Lung (tissue), 12 donors: ENCODE measurements around the gene CBLC. TPM values are rescaled to one million over a fixed set of nuclear protein-coding genes. Genes with fewer than 3 reads are reported as not detected.
"Not testable (repeated sequence)": the region's sequence is repeated elsewhere in the genome, so short reads cannot be mapped to it uniquely, and the experiment has no call there.

ENCODE experiments used
- ATAC-seq: fragments of 200-7000 bp; cut with Tn5 transposase; one replicate; pipeline ENCODE4 v1.9.1; 2020; ENCODE audit warnings: moderate number of reproducible peaks; ENCODE audit not compliant: insufficient read depth, low FRiP score
- DNase-seq, 3 donors: peaks; one replicate each; pipeline ENCODE4 v3.0.0-alpha.2; 2013 to 2017
- H3K27ac ChIP-seq, 2 donors: one replicate each; pipeline ENCODE4 v1.5.1; 2013; ENCODE audit warnings: mild to moderate bottlenecking in 2 of 2, moderate library complexity in 2 of 2, control low read depth in 1 of 2, inconsistent platforms in 1 of 2, low read depth in 1 of 2, low read length in 1 of 2
- H3K27me3 ChIP-seq, 3 donors: one replicate each; pipeline ENCODE4 v1.5.1; 2013; ENCODE audit warnings: low read length in 2 of 3; ENCODE audit not compliant: control insufficient read depth in 3 of 3, insufficient read depth in 3 of 3
- H3K36me3 ChIP-seq, 4 donors: one replicate each; pipeline ENCODE4 v1.5.1; 2013; ENCODE audit warnings: low read length in 4 of 4, mild to moderate bottlenecking in 1 of 4, moderate library complexity in 1 of 4; ENCODE audit not compliant: control insufficient read depth in 4 of 4, insufficient read depth in 4 of 4
- H3K4me1 ChIP-seq, 5 donors: one replicate each; pipeline ENCODE4 v1.5.1; 2013; ENCODE audit warnings: low read length in 5 of 5, mild to moderate bottlenecking in 2 of 5, moderate library complexity in 1 of 5; ENCODE audit not compliant: control insufficient read depth in 5 of 5, insufficient read depth in 5 of 5
- H3K4me3 ChIP-seq: one replicate; pipeline ENCODE4 v1.5.1; 2013; ENCODE audit warnings: mild to moderate bottlenecking, control low read depth, moderate library complexity
- H3K9ac ChIP-seq, 2 donors: one replicate each; pipeline ENCODE4 v1.5.1; 2013; ENCODE audit warnings: low read length in 2 of 2, control low read depth in 1 of 2; ENCODE audit not compliant: insufficient read depth in 1 of 2
- H3K9me3 ChIP-seq, 4 donors: one replicate each; pipeline ENCODE4 v1.5.1; 2013; ENCODE audit warnings: low read length in 3 of 4, mild to moderate bottlenecking in 1 of 4, moderate library complexity in 1 of 4; ENCODE audit not compliant: control insufficient read depth in 4 of 4, insufficient read depth in 3 of 4
- CTCF ChIP-seq: IDR thresholded peaks from 2 replicates; pipeline ENCODE4 v1.5.1; 2012; ENCODE audit warnings: mild to moderate bottlenecking; ENCODE audit errors: control extremely low read depth, extremely low read depth
- WGBS, 2 donors: extraction: QIAGEN DNeasy Blood & Tissue Kit; methylation state at CpG; one replicate each; pipeline ENCODE4 v1.1.7; 2013; 5-methylcytosine and 5-hydroxymethylcytosine counted together
- polyA plus RNA-seq, 2 donors: library from polyadenylated mRNA; stranded (reverse); fragments of 200-250 nt; gene quantifications; one replicate each; pipeline ENCODE4 v1.2.1, GENCODE V29; 2013
- total RNA-seq, 2 donors: library from RNA; depleted of rRNA in 1 of 2; stranded (reverse); fragments of >200 nt in 1 of 2; gene quantifications; one replicate each; pipeline ENCODE4 v1.2.1, GENCODE V29; 2014 to 2021
- donor health status: control.
- donor health status: control.
- donor health status: Bipolar disorder and iron deficiency.
- donor health status: healthy.
- donor health status: DM: yes; HTN: yes; CAD: no.

CBLC gene
- total and polyA plus RNA-seq, 4 donors = 4.0 to 5.5 (median 5.1) TPM

- ATAC-seq (no peak), DNase-seq (no peak)
- peaks cover 0 to 3% (median 0%) of the 10 kb centered on the region in 5 donors for H3K4me1 ChIP-seq
- H3K27ac ChIP-seq = peak overlapping the region in 1 of 2 donors; percentile 1
- no peak overlapping the region for H3K4me3 ChIP-seq
- 45 to 53% methylated on average over 4 of the region's 4 CpGs for WGBS, 2 donors
- no peaks in the 10 kb centered on the region for H3K27me3 ChIP-seq
- no peaks in the 10 kb centered on the region for H3K9me3 ChIP-seq
- H3K9ac ChIP-seq = no peak overlapping the region
- no peak for TF ChIP-seq CTCF
- peaks cover 0 to 13% (median 6%) of the 10 kb centered on the region in 4 donors for H3K36me3 ChIP-seq
These were observed 45.6 kb downstream of the CBLC start for GRCh38 chr19:44823373-44823698.

- H3K27me3 ChIP-seq = no peaks in the 10 kb centered on the region
- H3K9me3 ChIP-seq = no peaks in the 10 kb centered on the region
- peaks cover 0 to 3% (median 0%) of the 10 kb centered on the region in 5 donors for H3K4me1 ChIP-seq
- H3K4me3 ChIP-seq = no peak overlapping the region
- no peak for ATAC-seq
- H3K36me3 ChIP-seq = peaks cover 0 to 3% (median under 1%) of the 10 kb centered on the region in 4 donors
- WGBS, 2 donors = 70 to 90% methylated on average over 4 of the region's 4 CpGs
- no peak overlapping the region for H3K27ac ChIP-seq
- peak in 2 of 3 donors; percentile 23 to 53 for DNase-seq
- no peak for TF ChIP-seq CTCF
- no peak overlapping the region for H3K9ac ChIP-seq
These were observed 47.1 kb downstream of the CBLC start for GRCh38 chr19:44824761-44825160.

- H3K27me3 ChIP-seq, ATAC-seq, H3K9me3 ChIP-seq, H3K36me3 ChIP-seq, H3K9ac ChIP-seq, DNase-seq, H3K4me1 ChIP-seq, H3K27ac ChIP-seq, H3K4me3 ChIP-seq: not testable (repeated sequence)
- 81 to 96% methylated on average over 6 of the region's 6 CpGs for WGBS, 2 donors
These were observed 55.2 kb downstream of the CBLC start for GRCh38 chr19:44832875-44833274.

- H3K27me3 ChIP-seq, H3K4me3 ChIP-seq, H3K27ac ChIP-seq, DNase-seq, H3K4me1 ChIP-seq, ATAC-seq, H3K9ac ChIP-seq, H3K9me3 ChIP-seq, H3K36me3 ChIP-seq: not testable (repeated sequence)
- 88 to 94% methylated on average over 8 of the region's 8 CpGs for WGBS, 2 donors
These were observed 56.7 kb downstream of the CBLC start for GRCh38 chr19:44834399-44834798.

- 87 to 98% methylated on average over 2 of the region's 2 CpGs for WGBS, 2 donors
- H3K27ac ChIP-seq = no peak overlapping the region
- H3K27me3 ChIP-seq = no peaks in the 10 kb centered on the region
- H3K9me3 ChIP-seq = no peaks in the 10 kb centered on the region
- no peak overlapping the region for H3K9ac ChIP-seq
- no peak overlapping the region for H3K4me3 ChIP-seq
- H3K36me3 ChIP-seq = no peaks in the 10 kb centered on the region
- H3K4me1 ChIP-seq = no peaks in the 10 kb centered on the region
- no peak for TF ChIP-seq CTCF
- DNase-seq = no peak
- ATAC-seq = no peak
These were observed 61.6 kb downstream of the CBLC start for GRCh38 chr19:44839276-44839675.
